Left ventricle myocardium inferior (tissue), 1 donor: ENCODE data around the gene CRIP2. TPM values are rescaled to one million over a fixed set of nuclear protein-coding genes. Genes with fewer than 3 reads are reported as not detected.

Experiments
- DNase-seq: peaks from one replicate; pipeline ENCODE4 v3.0.0-alpha.2; 2020
- H3K27ac ChIP-seq: fragments of 200-600 bp; replicated peaks from 2 replicates; pipeline ENCODE4 v1.8.0; 2021
- H3K27me3 ChIP-seq: fragments of 200-600 bp; 2 replicates; pipeline ENCODE4 v1.8.0; 2021; ENCODE audit warnings: low read depth
- H3K36me3 ChIP-seq: fragments of 200-600 bp; 2 replicates; pipeline ENCODE4 v1.8.0; 2021
- H3K4me1 ChIP-seq: fragments of 200-600 bp; 2 replicates; pipeline ENCODE4 v1.8.0; 2021
- H3K4me3 ChIP-seq: fragments of 200-600 bp; 2 replicates; pipeline ENCODE4 v1.8.0; 2021; ENCODE audit warnings: mild to moderate bottlenecking, moderate library complexity
- H3K9me3 ChIP-seq: fragments of 200-600 bp; replicated peaks from 2 replicates; pipeline ENCODE4 v1.8.0; 2021
- CTCF ChIP-seq: fragments of 200-600 bp; IDR thresholded peaks from 2 replicates; pipeline ENCODE4 v1.8.0; 2021; ENCODE audit warnings: antibody characterized with exemption, mild to moderate bottlenecking, borderline replicate concordance
- intact Hi-C: fragments of 100-400 bp; cut with micrococcal nuclease; formaldehyde crosslinking; loops from one replicate; pipeline ENCODE4 v1.11.0; 2022
- total RNA-seq: library from RNA; stranded (reverse); fragmentation: NEBNext Ultra II Directional; extraction: Animal tissue kit (Norgen Biotek cat#: 25700); gene quantifications from one replicate; pipeline ENCODE4 v1.2.1, GENCODE V29; 2021
- donor health status: DM: no; HTN: yes; CAD: no; lungs with severe emphysema.

Gene CRIP2
- total RNA-seq, 1 donor from 2014 or later: 1,068 TPM

GRCh38 chr14:105480199-105480746, 5.7 kb downstream of the CRIP2 start:
- H3K4me1 ChIP-seq: peaks cover 97% of the 10 kb centered on the region
- peak overlapping the region; percentile 100 for H3K27ac ChIP-seq
- H3K4me3 ChIP-seq: peak overlapping the region; percentile 60
- intact Hi-C loops: no loop called here
- no peak for DNase-seq
- H3K27me3 ChIP-seq: no peaks in the 10 kb centered on the region
- TF ChIP-seq CTCF: no peak
- peaks cover 18% of the 10 kb centered on the region for H3K36me3 ChIP-seq
- H3K9me3 ChIP-seq: no peaks in the 10 kb centered on the region

- H3K4me1 ChIP-seq: peaks cover 97% of the 10 kb centered on the region
- intact Hi-C loops: no loop called here
- peak; percentile 90 for DNase-seq
- H3K36me3 ChIP-seq: peaks cover 18% of the 10 kb centered on the region
- H3K9me3 ChIP-seq: no peaks in the 10 kb centered on the region
- TF ChIP-seq CTCF: peak; percentile 100
- H3K4me3 ChIP-seq: peak overlapping the region; percentile 60
- no peaks in the 10 kb centered on the region for H3K27me3 ChIP-seq
- H3K27ac ChIP-seq: peak overlapping the region; percentile 100
Observed at GRCh38 chr14:105480807-105481801, 6.5 kb downstream of the CRIP2 start.

- intact Hi-C loops: no loop called here
- Histone ChIP-seq H3K4me1 (peaks cover 97% of the 10 kb centered on the region), H3K4me3 (peak overlapping the region; percentile 60)
Observed at GRCh38 chr14:105481886-105482457, 7.4 kb downstream of the CRIP2 start.

GRCh38 chr14:105482486-105483110, 8.0 kb downstream of the CRIP2 start:
- Histone ChIP-seq H3K4me1 (peaks cover 99% of the 10 kb centered on the region), H3K4me3 (peak overlapping the region; percentile 60), H3K9me3 (no peaks in the 10 kb centered on the region), H3K27me3 (no peaks in the 10 kb centered on the region), H3K27ac (peak overlapping the region; percentile 100), H3K36me3 (peaks cover 18% of the 10 kb centered on the region)
- DNase-seq: no peak
- intact Hi-C loops: no loop called here
- no peak for TF ChIP-seq CTCF

More at GRCh38 chr14:105481886-105482457, 7.4 kb downstream of the CRIP2 start:
- peak; percentile 93 for DNase-seq
- no peaks in the 10 kb centered on the region for H3K9me3 ChIP-seq
- H3K27ac ChIP-seq: peak overlapping the region; percentile 100
- no peaks in the 10 kb centered on the region for H3K27me3 ChIP-seq
- TF ChIP-seq CTCF: peak; percentile 26
- H3K36me3 ChIP-seq: peaks cover 18% of the 10 kb centered on the region
